Esophagus muscularis mucosa (tissue), 3 donors: ENCODE data around the gene MSL1.

Experiments
- CTCF ChIP-seq, 3 experiments: fragments of 200-600 bp in 2 of 3; fragments of 450-650 bp in 1 of 3; sonication (generic) in 2 of 3; IDR thresholded peaks; one replicate each; pipeline ENCODE4 v1.5.1; 2017 to 2019; ENCODE audit warnings: antibody characterized with exemption in 3 of 3, mild to moderate bottlenecking in 2 of 3, moderate library complexity in 1 of 3
- POLR2A ChIP-seq: fragments of 450-650 bp; IDR thresholded peaks from one replicate; pipeline ENCODE4 v1.6.1; 2017; ENCODE audit warnings: antibody characterized with exemption, moderate library complexity, mild to moderate bottlenecking, low read depth

- TF ChIP-seq CTCF (IDR thresholded peaks at IDR 0.05): no peak
- peak; percentile 93 for TF ChIP-seq POLR2A
Observed at GRCh38 chr17:40098846-40099618, 22.7 kb upstream of the MSL1 start.
